ENCODE data around the gene OR10R2. TPM values are rescaled to one million over a fixed set of nuclear protein-coding genes. Genes with fewer than 3 reads are reported as not detected.

The OR10R2 gene
- total RNA-seq, 2 donors from 2014 or later = not detected

DNA sequence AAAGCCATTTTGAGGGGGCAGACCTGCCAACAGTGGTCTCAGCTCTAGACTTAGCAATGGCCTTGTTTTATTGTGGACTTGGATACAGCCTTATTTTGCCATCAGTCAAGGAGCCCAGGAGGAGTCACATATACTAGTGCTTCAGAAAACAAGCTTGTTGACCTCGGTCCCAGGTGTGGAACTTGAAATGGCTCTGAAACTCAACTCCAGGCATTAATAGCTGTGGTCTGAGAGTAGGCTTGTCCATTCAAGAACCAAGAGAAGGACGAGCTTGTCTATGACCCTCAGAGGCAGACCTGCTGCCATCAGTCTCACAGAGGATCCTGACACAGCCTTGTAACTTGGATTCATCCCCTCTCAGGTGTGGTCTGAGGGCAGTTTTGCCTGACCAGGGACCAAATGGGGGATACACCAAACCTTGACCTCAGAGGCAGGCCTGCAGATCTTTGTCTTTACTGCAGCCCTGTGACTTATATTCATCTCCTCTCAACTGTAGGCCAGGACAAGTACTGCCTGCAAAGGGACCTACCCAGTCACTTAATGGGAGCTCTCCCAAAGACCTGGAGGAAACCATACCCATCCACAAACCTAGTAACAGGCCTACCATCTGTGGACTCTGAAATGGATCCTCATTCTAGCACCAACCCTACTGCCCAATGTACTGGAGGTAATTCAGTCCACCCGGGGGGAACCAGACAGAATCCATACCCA, 49.1 kb downstream of the OR10R2 start:
- no peak for DNase-seq
- ATAC-seq = no peak
- intact Hi-C loops (cut with DNase I, micrococcal nuclease) = no loop called here

DNA sequence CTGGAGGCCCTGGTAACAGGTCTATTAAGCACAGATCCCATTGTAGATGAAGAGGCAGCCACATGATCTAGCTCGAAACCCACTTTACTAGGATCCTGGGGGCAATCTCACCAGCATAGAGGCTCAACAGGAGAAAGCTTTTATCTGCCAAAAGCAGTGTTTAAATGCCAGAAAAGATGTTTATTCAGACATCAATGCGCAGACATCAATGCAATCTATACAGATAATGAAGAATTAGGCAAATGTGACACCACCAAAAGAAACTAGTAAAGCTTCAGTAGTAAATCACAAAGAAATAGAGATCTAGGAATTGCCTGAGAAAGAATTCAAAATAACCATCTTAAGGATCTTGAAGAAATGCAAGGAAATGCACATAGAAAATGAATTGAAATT, 49.6 kb downstream of the OR10R2 start:
- ATAC-seq (no peak), DNase-seq (no peak)
- intact Hi-C loops (cut with DNase I, micrococcal nuclease) = no loop called here

DNA sequence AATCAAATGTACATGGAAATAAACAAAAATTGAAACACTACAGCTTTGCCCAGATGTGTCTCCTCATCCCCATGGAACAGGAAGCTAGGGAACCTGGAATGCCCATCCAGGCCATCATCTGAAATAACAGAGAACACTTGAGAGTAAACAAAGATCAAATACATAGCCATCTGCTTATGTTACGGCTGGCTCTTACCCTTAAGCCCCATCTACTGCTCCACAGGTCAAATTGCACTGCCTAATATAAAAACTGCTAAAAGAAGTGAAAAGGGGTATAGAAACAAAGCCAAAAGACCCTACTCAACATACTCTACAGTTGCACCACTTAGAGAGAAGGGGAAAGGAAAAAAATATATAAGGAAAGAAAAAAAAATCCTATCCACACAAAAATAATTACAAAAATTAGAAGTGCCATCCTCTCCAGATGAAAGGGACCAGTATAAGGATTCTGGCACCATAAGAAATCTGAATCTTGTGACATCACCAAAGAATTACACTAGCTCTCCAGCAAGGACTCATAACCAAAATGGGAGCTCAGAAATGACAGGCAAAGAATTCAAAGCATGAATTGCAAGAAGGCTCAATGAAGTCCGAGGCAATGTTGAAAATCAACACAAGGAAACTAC, 55.3 kb downstream of the OR10R2 start:
- intact Hi-C loops (cut with DNase I, micrococcal nuclease) = no loop called here
- ATAC-seq (no peak), DNase-seq (no peak)

Other genes starting within 250 kb of the OR10R2 start
- gene CD1A, start 217.8 kb upstream of the OR10R2 start, total RNA-seq = not detected
- gene CD1C, start 182.3 kb upstream of the OR10R2 start, total RNA-seq = under 1 TPM in 1 of 2 donors, not detected in 1; 0.95 TPM
- gene CD1B, start 140.7 kb upstream of the OR10R2 start, total RNA-seq = not detected
- under 1 TPM in 1 of 2 donors, not detected in 1; 0.28 TPM for gene CD1E, start 118.3 kb upstream of the OR10R2 start, total RNA-seq
- not detected for gene OR10T2, start 72.8 kb upstream of the OR10R2 start, total RNA-seq
- gene OR10K2, start 46.0 kb upstream of the OR10R2 start, total RNA-seq = not detected
- gene OR10K1, start 10.4 kb upstream of the OR10R2 start, total RNA-seq = not detected
- not detected for gene OR6Y1, start 82.2 kb downstream of the OR10R2 start, total RNA-seq
- not detected for gene OR6P1, start 98.4 kb downstream of the OR10R2 start, total RNA-seq
- not detected for gene OR10X1, start 107.7 kb downstream of the OR10R2 start, total RNA-seq
- not detected for gene OR10Z1, start 133.0 kb downstream of the OR10R2 start, total RNA-seq
- gene SPTA1, start 214.5 kb downstream of the OR10R2 start, total RNA-seq = not detected
- gene OR6K2, start 228.4 kb downstream of the OR10R2 start, total RNA-seq = not detected
- gene OR6K3, start 248.5 kb downstream of the OR10R2 start, total RNA-seq = not detected

Data from left colon (tissue), 2 donors.